BE2C (cell line): ENCODE measurements around the gene KCNG4.

Experiments used
- DNase-seq: peaks from one replicate; pipeline ENCODE4 v3.0.0-alpha.2; 2020
- H3K27me3 ChIP-seq: fragments of 250-450 bp; sonication (Bioruptor Pico); 2 replicates; pipeline ENCODE4 v1.5.1; 2020; ENCODE audit warnings: mild to moderate bottlenecking
- H3K36me3 ChIP-seq: fragments of 250-450 bp; sonication (Bioruptor Pico); 2 replicates; pipeline ENCODE4 v1.5.1; 2020; ENCODE audit warnings: mild to moderate bottlenecking
- H3K4me1 ChIP-seq: fragments of 250-450 bp; sonication (Bioruptor Pico); 2 replicates; pipeline ENCODE4 v1.5.1; 2020
- H3K4me3 ChIP-seq: 2 replicates; pipeline ENCODE4 v1.5.1; 2011; ENCODE audit warnings: low read depth, low read length
- H3K9me3 ChIP-seq: fragments of 250-450 bp; sonication (Bioruptor Pico); 2 replicates; pipeline ENCODE4 v1.5.1; 2020
- CTCF ChIP-seq: IDR thresholded peaks from 2 replicates; pipeline ENCODE4 v1.5.1; 2012; ENCODE audit warnings: mild to moderate bottlenecking, low read depth, low read length

The KCNG4 gene

GRCh38 chr16:84176192-84177053 is 63.4 kb downstream of the KCNG4 start:
- no peak overlapping the region for H3K4me3 ChIP-seq

GRCh38 chr16:84175350-84176081 is 64.3 kb downstream of the KCNG4 start:
- H3K27me3 ChIP-seq: peaks cover 3% of the 10 kb centered on the region; the same call in 1 of the 2 replicates
- no peaks in the 10 kb centered on the region for H3K9me3 ChIP-seq
- H3K36me3 ChIP-seq: peaks cover 15% of the 10 kb centered on the region; the same call in 1 of the 2 replicates
- DNase-seq: peak; percentile 73
- peaks cover 2% of the 10 kb centered on the region; the same call in 1 of the 2 replicates for H3K4me1 ChIP-seq
- no peak overlapping the region for H3K4me3 ChIP-seq
- TF ChIP-seq CTCF: peak; percentile 69

More at GRCh38 chr16:84176192-84177053, 63.4 kb downstream of the KCNG4 start:
- Histone ChIP-seq H3K27me3 (peaks cover 3% of the 10 kb centered on the region; the same call in 1 of the 2 replicates), H3K4me1 (peaks cover 2% of the 10 kb centered on the region; the same call in 1 of the 2 replicates), H3K36me3 (peaks cover 22% of the 10 kb centered on the region), H3K9me3 (no peaks in the 10 kb centered on the region)
- TF ChIP-seq CTCF: no peak
- DNase-seq: no peak

GRCh38 chr16:84174396-84174795 is 65.4 kb downstream of the KCNG4 start:
- no peak for DNase-seq
- peaks cover 7% of the 10 kb centered on the region; the same call in 1 of the 2 replicates for H3K36me3 ChIP-seq
- peaks cover 3% of the 10 kb centered on the region; the same call in 1 of the 2 replicates for H3K27me3 ChIP-seq
- no peak overlapping the region for H3K4me3 ChIP-seq
- TF ChIP-seq CTCF: no peak
- H3K4me1 ChIP-seq: peaks cover 2% of the 10 kb centered on the region; the same call in 1 of the 2 replicates
- no peaks in the 10 kb centered on the region for H3K9me3 ChIP-seq

- TF ChIP-seq CTCF: no peak
- Histone ChIP-seq H3K4me3 (no peak overlapping the region), H3K9me3 (no peaks in the 10 kb centered on the region), H3K36me3 (no peaks in the 10 kb centered on the region), H3K4me1 (no peaks in the 10 kb centered on the region), H3K27me3 (peaks cover 27% of the 10 kb centered on the region)
- DNase-seq: no peak
These were observed 70.0 kb downstream of the KCNG4 start for GRCh38 chr16:84169765-84170310.
